ENCODE data around the gene TOGARAM2. TPM values are rescaled to one million over a fixed set of nuclear protein-coding genes. Genes with fewer than 3 reads are reported as not detected.

The TOGARAM2 gene
- total RNA-seq, 2 donors from 2014 or later, result 2.0 to 6.6 TPM

GRCh38 chr2:29055601-29056000 is 74.5 kb downstream of the TOGARAM2 start:
- H3K4me1 ChIP-seq, result no peaks in the 10 kb centered on the region
- no peaks in the 10 kb centered on the region for H3K27me3 ChIP-seq
- H3K36me3 ChIP-seq, result no peaks in the 10 kb centered on the region
- no peak overlapping the region for H3K4me3 ChIP-seq
- no peaks in the 10 kb centered on the region for H3K9me3 ChIP-seq
- DNase-seq (ENCODE audit: low spot score), result no peak
- no peak overlapping the region for H3K27ac ChIP-seq
- no peak for TF ChIP-seq CTCF (IDR thresholded peaks at IDR 0.05)

GRCh38 chr2:29056452-29056851 is 75.4 kb downstream of the TOGARAM2 start:
- no peak overlapping the region for H3K27ac ChIP-seq
- no peak for TF ChIP-seq CTCF (IDR thresholded peaks at IDR 0.05)
- H3K36me3 ChIP-seq, result no peaks in the 10 kb centered on the region
- no peaks in the 10 kb centered on the region for H3K4me1 ChIP-seq
- H3K27me3 ChIP-seq, result no peaks in the 10 kb centered on the region
- H3K4me3 ChIP-seq, result no peak overlapping the region
- no peaks in the 10 kb centered on the region for H3K9me3 ChIP-seq
- DNase-seq (ENCODE audit: low spot score), result no peak

GRCh38 chr2:29057006-29057405 is 75.9 kb downstream of the TOGARAM2 start:
- Histone ChIP-seq H3K9me3 (no peaks in the 10 kb centered on the region), H3K36me3 (no peaks in the 10 kb centered on the region), H3K27ac (no peak overlapping the region), H3K4me1 (no peaks in the 10 kb centered on the region), H3K27me3 (no peaks in the 10 kb centered on the region), H3K4me3 (no peak overlapping the region)
- no peak for TF ChIP-seq CTCF (IDR thresholded peaks at IDR 0.05)
- no peak for DNase-seq (ENCODE audit: low spot score)

- no peak for TF ChIP-seq CTCF (IDR thresholded peaks at IDR 0.05)
- no peak for DNase-seq (ENCODE audit: low spot score)
- no peak overlapping the region for H3K4me3 ChIP-seq
- H3K36me3 ChIP-seq, result no peaks in the 10 kb centered on the region
- peaks cover 0 to 18% of the 10 kb centered on the region in 2 donors for H3K4me1 ChIP-seq
- no peak overlapping the region for H3K27ac ChIP-seq
- no peaks in the 10 kb centered on the region for H3K9me3 ChIP-seq
- no peaks in the 10 kb centered on the region for H3K27me3 ChIP-seq
These were observed 78.5 kb downstream of the TOGARAM2 start for GRCh38 chr2:29059624-29060023.

- Histone ChIP-seq H3K27ac (no peak overlapping the region), H3K9me3 (no peaks in the 10 kb centered on the region)
- no peak for DNase-seq (ENCODE audit: low spot score)
These were observed 79.3 kb downstream of the TOGARAM2 start for GRCh38 chr2:29060441-29060840.

More at GRCh38 chr2:29060441-29060840, 79.3 kb downstream of the TOGARAM2 start:
- Histone ChIP-seq H3K36me3 (no peaks in the 10 kb centered on the region), H3K4me3 (no peak overlapping the region), H3K27me3 (no peaks in the 10 kb centered on the region), H3K4me1 (peaks cover 0 to 25% of the 10 kb centered on the region in 2 donors)
- TF ChIP-seq CTCF (IDR thresholded peaks at IDR 0.05), result no peak

All from right atrium auricular region (tissue), 2 donors.